Left lung (tissue), 10 donors: Measurements from ENCODE around the gene MAB21L2. TPM values are rescaled to one million over a fixed set of nuclear protein-coding genes. Genes with fewer than 3 reads are reported as not detected.
A peak's percentile ranks its signal among the peaks of the same experiment; 100 is the strongest.

Source experiments
- ATAC-seq: fragments of 200-7000 bp; cut with Tn5 transposase; one replicate; pipeline ENCODE4 v1.9.1; 2020; ENCODE audit warnings: moderate library complexity
- DNase-seq, 4 donors: peaks; one replicate each; pipeline ENCODE4 v3.0.0-alpha.2; 2013 to 2020
- H3K27ac ChIP-seq, 2 donors: fragments of 200-600 bp; sonication (generic) in 1 of 2; one replicate each; pipeline versions ENCODE4 v1.5.0 to v1.8.0; 2020 to 2021
- H3K27me3 ChIP-seq, 2 donors: fragments of 200-600 bp; sonication (generic) in 1 of 2; one replicate each; pipeline versions ENCODE4 v1.5.0 to v1.8.0; 2020 to 2021
- H3K36me3 ChIP-seq, 2 donors: fragments of 200-600 bp; sonication (generic) in 1 of 2; one replicate each; pipeline versions ENCODE4 v1.5.0 to v1.8.0; 2020 to 2021
- H3K4me1 ChIP-seq, 2 donors: fragments of 200-600 bp; one replicate each; pipeline ENCODE4 v1.8.0; 2021
- H3K4me3 ChIP-seq, 2 donors: fragments of 200-600 bp; sonication (generic) in 1 of 2; one replicate each; pipeline versions ENCODE4 v1.5.0 to v1.8.0; 2020 to 2021; ENCODE audit warnings: mild to moderate bottlenecking in 1 of 2
- H3K9me3 ChIP-seq, 2 donors: fragments of 200-600 bp; sonication (generic) in 1 of 2; one replicate each; pipeline versions ENCODE4 v1.5.0 to v1.8.0; 2020 to 2021
- CTCF ChIP-seq, 2 donors: fragments of 200-600 bp; sonication (generic) in 1 of 2; IDR thresholded peaks; one replicate each; pipeline versions ENCODE4 v1.5.0 to v1.8.0; 2021; ENCODE audit warnings: antibody characterized with exemption in 2 of 2
- intact Hi-C, 2 donors: fragments of 100-400 bp; cut with DNase I; formaldehyde crosslinking; loops; one replicate each; pipeline versions ENCODE4 v1.11.2 to v1.14.2; 2022
- polyA plus RNA-seq, 6 donors: library from polyadenylated mRNA; unstranded; fragments of 120-200 nt; gene quantifications; one replicate each; pipeline ENCODE4 v1.2.1, GENCODE V29; 2013; ENCODE audit not compliant: insufficient read length in 6 of 6
- total RNA-seq, 2 donors: library from RNA; stranded (reverse); fragmentation: NEBNext Ultra II Directional; extraction: Animal tissue kit (Norgen Biotek cat#: 25700); gene quantifications; one replicate each; pipeline ENCODE4 v1.2.1, GENCODE V29; 2021
- donor health status: DM: no; HTN: yes; CAD: no.
- donor health status: DM: no; HTN: no; CAD: no.

Gene MAB21L2
- total and polyA plus RNA-seq, 8 donors = 0.06 to 0.07 (median 0.07) TPM; not detected in 5

- intact Hi-C loops = no loop called here
- ATAC-seq = no peak
- H3K4me3 ChIP-seq = no peak overlapping the region
- no peaks in the 10 kb centered on the region for H3K4me1 ChIP-seq
- H3K27ac ChIP-seq = no peak overlapping the region
- H3K9me3 ChIP-seq = peaks cover 0 to under 1% of the 10 kb centered on the region in 2 donors
- H3K36me3 ChIP-seq = no peaks in the 10 kb centered on the region
- H3K27me3 ChIP-seq = no peaks in the 10 kb centered on the region
- TF ChIP-seq CTCF (IDR thresholded peaks at IDR 0.05) = no peak
- DNase-seq = no peak
These were observed 7.3 kb upstream of the MAB21L2 start for GRCh38 chr4:150574678-150575077.

GRCh38 chr4:150577796-150578195 is 4.2 kb upstream of the MAB21L2 start:
- H3K27me3 ChIP-seq = no peaks in the 10 kb centered on the region
- DNase-seq (no peak), ATAC-seq (no peak)
- H3K9me3 ChIP-seq = peaks cover 0 to 8% of the 10 kb centered on the region in 2 donors
- no peak overlapping the region for H3K27ac ChIP-seq
- no peaks in the 10 kb centered on the region for H3K4me1 ChIP-seq
- peaks cover 0 to 2% of the 10 kb centered on the region in 2 donors for H3K36me3 ChIP-seq
- intact Hi-C loops = no loop called here
- H3K4me3 ChIP-seq = no peak overlapping the region
- no peak for TF ChIP-seq CTCF (IDR thresholded peaks at IDR 0.05)

- TF ChIP-seq CTCF (IDR thresholded peaks at IDR 0.05) = no peak
- H3K4me3 ChIP-seq = no peak overlapping the region
- no peaks in the 10 kb centered on the region for H3K27me3 ChIP-seq
- DNase-seq = peak in 1 of 4 donors; percentile 10
- no peaks in the 10 kb centered on the region for H3K4me1 ChIP-seq
- intact Hi-C loops = no loop called here
- peaks cover 0 to 18% of the 10 kb centered on the region in 2 donors for H3K9me3 ChIP-seq
- ATAC-seq = no peak
- H3K36me3 ChIP-seq = peaks cover 0 to 14% of the 10 kb centered on the region in 2 donors
- H3K27ac ChIP-seq = no peak overlapping the region
These were observed 3.0 kb upstream of the MAB21L2 start for GRCh38 chr4:150578745-150579501.

- intact Hi-C loops = no loop called here
- Histone ChIP-seq H3K27me3 (no peaks in the 10 kb centered on the region), H3K4me3 (peak overlapping the region in 1 of 2 donors; percentile 16), H3K4me1 (no peaks in the 10 kb centered on the region), H3K27ac (no peak overlapping the region), H3K36me3 (peaks cover 0 to 17% of the 10 kb centered on the region in 2 donors), H3K9me3 (peaks cover 0 to 18% of the 10 kb centered on the region in 2 donors)
- peak; percentile 35 for ATAC-seq
- TF ChIP-seq CTCF (IDR thresholded peaks at IDR 0.05) = no peak
- DNase-seq = peak in 2 of 4 donors; percentile 38 to 78
These were observed 2.3 kb upstream of the MAB21L2 start for GRCh38 chr4:150579551-150580234.

GRCh38 chr4:150580306-150580705 is 1.6 kb upstream of the MAB21L2 start:
- intact Hi-C loops = no loop called here
- Histone ChIP-seq H3K27me3 (no peaks in the 10 kb centered on the region), H3K9me3 (peaks cover 0 to 18% of the 10 kb centered on the region in 2 donors), H3K27ac (no peak overlapping the region), H3K36me3 (peaks cover 0 to 17% of the 10 kb centered on the region in 2 donors), H3K4me1 (no peaks in the 10 kb centered on the region), H3K4me3 (no peak overlapping the region)
- DNase-seq (peak in 1 of 4 donors; percentile 29), ATAC-seq (no peak)
- TF ChIP-seq CTCF (IDR thresholded peaks at IDR 0.05) = no peak
